ENCODE results near the gene IFI44L. TPM values are rescaled to one million over a fixed set of nuclear protein-coding genes. Genes with fewer than 3 reads are reported as not detected.

IFI44L gene
- 1.9 and 6.5 TPM in 2 replicates for total RNA-seq (ENCODE audit: low replicate concordance)

DNA sequence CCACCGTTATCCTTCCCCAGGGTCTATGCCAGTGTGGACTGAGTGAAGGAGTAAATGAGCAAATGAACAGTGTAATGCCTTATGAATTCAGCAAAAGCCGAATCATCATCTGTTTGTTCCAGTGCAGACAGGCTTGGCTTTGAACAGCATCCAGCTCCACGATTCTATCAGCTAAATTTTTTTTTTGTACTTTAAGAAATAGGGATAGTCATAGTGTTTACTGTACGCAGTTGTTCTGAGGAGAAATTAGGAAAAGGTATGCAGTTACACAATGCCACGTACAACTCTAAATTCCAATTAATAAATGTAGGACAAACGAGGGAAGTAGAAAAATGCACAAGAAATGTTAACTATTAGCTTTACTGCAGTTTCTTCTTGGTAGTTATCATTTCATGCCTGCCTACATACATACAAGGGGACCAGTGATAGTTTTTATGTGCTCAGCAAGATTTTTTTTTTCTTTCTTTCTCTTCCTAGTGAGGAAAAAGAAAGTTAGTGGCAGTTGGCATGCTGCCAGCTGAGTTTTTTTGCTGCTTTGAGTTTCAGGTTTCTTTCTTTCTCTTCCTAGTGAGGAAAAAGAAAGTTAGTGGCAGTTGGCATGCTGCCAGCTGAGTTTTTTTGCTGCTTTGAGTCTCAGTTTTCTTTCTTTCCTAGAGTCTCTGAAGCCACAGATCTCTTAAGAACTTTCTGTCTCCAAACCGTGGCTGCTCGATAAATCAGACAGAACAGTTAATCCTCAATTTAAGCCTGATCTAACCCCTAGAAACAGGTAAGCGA lies at the start of gene IFI44L:
TSS of gene IFI44L (plus strand) at position 646 of the 777 bp plus-strand sequence. CDS start 7,468 bp downstream, outside the sequence.

DNA sequence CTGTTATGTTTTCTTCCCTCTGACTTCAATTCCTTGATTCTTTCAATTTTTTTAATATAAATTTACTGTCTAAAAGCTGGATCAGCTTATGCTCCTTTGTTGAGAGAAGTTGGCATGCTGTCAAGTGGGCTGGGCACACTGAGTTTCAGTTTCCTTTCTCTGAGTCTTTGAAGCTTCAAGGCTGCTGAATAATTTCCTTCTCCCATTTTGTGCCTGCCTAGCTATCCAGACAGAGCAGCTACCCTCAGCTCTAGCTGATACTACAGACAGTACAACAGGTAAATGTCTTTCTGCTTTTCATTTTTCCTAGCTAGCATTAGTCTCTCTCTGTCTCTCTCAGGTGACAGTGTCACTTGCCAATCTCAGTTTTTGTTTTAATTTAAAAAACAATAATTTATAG lies 29.4 kb downstream of the IFI44L start, which contains the start of gene IFI44:
TSS of gene IFI44 (plus strand) at position 204 of the 400 bp plus-strand sequence. CDS start 365 bp downstream, outside the sequence.

Other genes starting within 250 kb of the IFI44L start
- gene PTGFR, start 129.5 kb upstream of the IFI44L start, total RNA-seq (ENCODE audit: low replicate concordance) = 7.8 and 58.9 TPM in 2 replicates
- gene IFI44, start 29.4 kb downstream of the IFI44L start, total RNA-seq (ENCODE audit: low replicate concordance) = 10.4 and 11.2 TPM in 2 replicates

Measured in smooth muscle cell of the coronary artery (primary cell).